K562 (cell line): ENCODE data around the gene KLF13. TPM values are rescaled to one million over a fixed set of nuclear protein-coding genes. Genes with fewer than 3 reads are reported as not detected.

Experiments used
- ATAC-seq: fragments of 200-7000 bp; cut with Tn5 transposase; 3 replicates; pipeline ENCODE4 v1.9.1; 2020; ENCODE audit warnings: moderate library complexity
- BruUV-seq: library from RNA; stranded (reverse); fragments of 400-500 nt; replicated peaks from 2 replicates; lab custom pipeline; 2021; lab: Mats Ljungman, UMichigan
- CTCF ChIA-PET: fragments of 300-600 bp; formaldehyde crosslinking; extraction: SDS; loops from one replicate; lab custom pipeline; 2021; ENCODE audit warnings: low intra/inter-chr PET ratio; lab: Yijun Ruan, JAX
- POLR2A ChIA-PET: fragments of 300-600, 350-650 bp; sonication (Branson Sonifier 250); formaldehyde crosslinking; extraction: SDS; loops from one replicate; lab custom pipeline; 2021; ENCODE audit warnings: antibody characterized with exemption, inconsistent platforms; lab: Yijun Ruan, JAX
- DNase-seq, 4 experiments: peaks; one replicate each; pipeline versions ENCODE4 v3.0.0 to v3.0.0-alpha.2; 2011 to 2018; ENCODE audit warnings: low spot score in 3 of 4, mixed read lengths in 3 of 4; ENCODE audit errors: extremely low read depth in 1 of 4
- FAIRE-seq: peaks from 2 replicates; lab custom pipeline; 2011; peaks lifted over from hg19 to GRCh38; lab: Jason Lieb, UNC
- H2AFZ ChIP-seq: 2 replicates; pipeline ENCODE4 v1.6.0; 2011; ENCODE audit warnings: low read depth, low read length, control low read depth, inconsistent platforms
- H3K27ac ChIP-seq: fragments of 200-600 bp; 3 replicates; pipeline ENCODE4 v1.8.0; 2011; ENCODE audit warnings: low read depth, mild to moderate bottlenecking, control low read depth, inconsistent platforms, low read length, moderate library complexity, mixed read lengths; ENCODE audit errors: extremely low read depth
- H3K27me3 ChIP-seq, 2 experiments: fragments of 300-600 bp in 1 of 2; 2 replicates in 1 of 2; 3 replicates in 1 of 2; pipeline versions ENCODE4 v1.6.0 to v1.8.0; 2011; ENCODE audit warnings: inconsistent platforms in 2 of 2, low read length in 2 of 2, mild to moderate bottlenecking in 1 of 2, mixed read lengths in 1 of 2, moderate library complexity in 1 of 2; ENCODE audit not compliant: control insufficient read depth in 2 of 2, insufficient read depth in 2 of 2
- H3K36me3 ChIP-seq: fragments of 300-600 bp; 3 replicates; pipeline ENCODE4 v1.8.0; 2011; ENCODE audit warnings: mild to moderate bottlenecking, low read length, inconsistent platforms; ENCODE audit not compliant: control insufficient read depth, insufficient read depth
- H3K4me1 ChIP-seq, 2 experiments: fragments of 200-600 bp in 1 of 2; replicated peaks in 1 of 2; 2 replicates in 1 of 2; 3 replicates in 1 of 2; pipeline versions ENCODE4 v1.5.1 to v1.8.0; 2011; ENCODE audit warnings: inconsistent platforms in 2 of 2, low read length in 2 of 2, mild to moderate bottlenecking in 1 of 2, mixed read lengths in 1 of 2, moderate library complexity in 1 of 2; ENCODE audit not compliant: control insufficient read depth in 2 of 2, insufficient read depth in 2 of 2
- H3K4me2 ChIP-seq: 2 replicates; pipeline ENCODE4 v1.6.1; 2011; ENCODE audit warnings: low read length, control low read depth, inconsistent platforms, mixed read lengths; ENCODE audit not compliant: insufficient read depth
- H3K4me3 ChIP-seq: fragments of 200-600 bp; sonication (generic), shearing (Covaris generic); 2 replicates; pipeline ENCODE4 v1.5.1; 2016; ENCODE audit warnings: control low read depth, inconsistent platforms
- H3K79me2 ChIP-seq: fragments of 200-600 bp; 3 replicates; pipeline ENCODE4 v1.8.0; 2011; ENCODE audit warnings: low read length, inconsistent platforms; ENCODE audit not compliant: control insufficient read depth, insufficient read depth
- H3K9ac ChIP-seq, 2 experiments: 2 replicates each; pipeline versions ENCODE4 v1.6.0 to v1.6.1; 2011; ENCODE audit warnings: low read depth in 2 of 2, low read length in 2 of 2, control low read depth in 1 of 2, inconsistent platforms in 1 of 2, mild to moderate bottlenecking in 1 of 2, mixed read lengths in 1 of 2; ENCODE audit not compliant: insufficient read depth in 1 of 2
- H3K9me1 ChIP-seq: one replicate; pipeline ENCODE4 v1.6.0; 2011; ENCODE audit warnings: inconsistent platforms, mild to moderate bottlenecking, low read length, moderate library complexity; ENCODE audit not compliant: control insufficient read depth, insufficient read depth
- H3K9me3 ChIP-seq: replicated peaks from 2 replicates; pipeline ENCODE4 v1.5.1; 2011; ENCODE audit warnings: low read depth, low read length, inconsistent platforms; ENCODE audit not compliant: control insufficient read depth, insufficient read depth
- H4K20me1 ChIP-seq: replicated peaks from 2 replicates; pipeline ENCODE4 v1.6.1; 2011; ENCODE audit warnings: low read length, inconsistent platforms, mixed read lengths; ENCODE audit not compliant: control insufficient read depth, insufficient read depth
- NR2C1 ChIP-seq, 2 experiments: fragments of 450-650 bp; IDR thresholded peaks; 2 replicates each; pipeline ENCODE4 v1.6.1; 2017; ENCODE audit warnings: mild to moderate bottlenecking in 2 of 2, antibody characterized with exemption in 1 of 2, inconsistent platforms in 1 of 2, missing compliant biosample characterization in 1 of 2, missing genetic modification characterization in 1 of 2
- ZNF589 ChIP-seq: fragments of 200-800 bp; sonication (Bioruptor generic); IDR thresholded peaks from 2 replicates; pipeline ENCODE4 v1.6.1; 2016; ENCODE audit warnings: low read depth, missing genetic modification characterization, missing compliant biosample characterization
- WGBS: fragments of 100-300 bp; shearing (Covaris generic); methylation state at CpG from one replicate; pipeline ENCODE4 v1.1.6; 2016; ENCODE audit warnings: low coverage, mixed read lengths; ENCODE audit not compliant: insufficient coverage; ENCODE audit errors: missing lambda C conversion rate; 5-methylcytosine and 5-hydroxymethylcytosine counted together
- in situ Hi-C: fragments of 300-500 bp; cut with MboI; formaldehyde crosslinking; loops from 4 replicates; pipeline ENCODE4 v1.15.0; 2018; ENCODE audit warnings: inconsistent platforms, mixed read lengths
- intact Hi-C: fragments of 100-400 bp; cut with micrococcal nuclease; formaldehyde crosslinking; loops from 2 replicates; pipeline ENCODE4 v1.14.2; 2022
- polyA plus RNA-seq, 8 experiments: library from polyadenylated mRNA; depleted of rRNA in 4 of 8; stranded (reverse) in 5 of 8; unstranded in 3 of 8; fragments of >200 nt; fragmentation: Nextera tagmentation in 2 of 8; fragmentation: Illumina TruSeq in 1 of 8; extraction: Ambion mirVana in 2 of 8; extraction: Trizol in 1 of 8; gene quantifications; 2 replicates each; pipeline versions ENCODE4 v1.2.1 to v1.2.3, GENCODE V29; 2011 to 2014; ENCODE audit warnings: inconsistent platforms in 1 of 8, missing spikeins in 1 of 8
- total RNA-seq, 7 experiments: library from RNA; depleted of rRNA in 6 of 7; stranded (reverse); fragments of >200 nt in 6 of 7; fragmentation: Illumina TruSeq in 2 of 7; extraction: Trizol in 2 of 7; gene quantifications; 2 replicates each; pipeline versions ENCODE4 v1.2.1 to v1.2.3, GENCODE V29; 2011 to 2021; ENCODE audit warnings: low replicate concordance in 1 of 7

Gene KLF13
- total and polyA plus RNA-seq, 9 of the 15 experiments (the other 6 are each of a cell fraction or from before 2014, with no cell fraction given): 1.8 to 10.5 (median 4.8) TPM

DNA sequence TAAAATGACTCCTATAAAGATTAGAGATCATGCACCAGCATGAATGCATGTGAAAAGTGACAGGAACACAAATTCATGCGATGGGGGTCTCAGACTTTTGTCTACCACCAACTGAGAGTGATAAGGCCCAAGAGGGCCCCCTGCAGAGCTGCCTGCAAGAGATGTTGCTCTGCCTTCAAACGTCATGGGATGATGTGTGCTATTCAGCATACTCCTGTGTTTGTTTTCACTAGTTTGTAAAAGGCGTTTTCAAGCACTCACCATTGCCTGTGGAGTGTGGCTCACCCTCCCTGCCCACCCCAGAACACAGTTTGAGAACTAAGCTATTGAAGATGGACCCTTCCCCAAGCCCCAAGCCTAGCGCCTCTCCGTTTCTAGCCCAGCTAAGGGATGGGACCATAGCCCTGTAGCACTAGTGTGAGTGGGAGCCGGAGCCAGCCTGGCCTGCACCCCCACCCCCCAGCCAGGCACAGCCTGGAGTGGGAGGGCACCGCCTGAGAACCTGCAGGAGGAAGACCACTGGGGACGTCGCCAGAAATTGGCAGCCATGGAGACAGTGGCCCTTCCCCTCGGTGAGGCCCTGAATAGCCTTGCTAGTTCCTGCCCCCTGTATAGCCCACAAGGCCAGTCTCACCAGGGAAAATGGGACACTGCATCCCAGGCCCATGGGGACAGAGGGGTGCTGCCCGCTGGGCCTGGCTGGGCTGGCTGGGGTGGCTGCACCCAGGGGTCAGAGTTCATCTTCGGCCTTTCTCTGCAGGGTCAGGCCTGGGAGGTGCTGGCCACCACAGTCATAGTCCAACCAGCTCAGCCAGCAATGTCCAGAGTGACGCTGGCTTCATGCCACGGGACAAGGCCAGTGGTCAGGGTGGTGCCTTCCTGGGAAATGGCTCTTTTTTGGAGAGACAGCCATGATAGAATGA is 22.6 kb upstream of the KLF13 start:
- Histone ChIP-seq H4K20me1 (no peaks in the 10 kb centered on the region; the same call in 1 of the 2 replicates), H2AFZ (no peak overlapping the region; the same call in 1 of the 2 replicates), H3K4me3 (no peak overlapping the region), H3K4me2 (no peak overlapping the region), H3K9me1 (no peaks in the 10 kb centered on the region), H3K36me3 (no peaks in the 10 kb centered on the region), H3K4me1 (peaks cover 3 to 41% of the 10 kb centered on the region in 2 experiments; a peak in 4 of 5 replicates), H3K27ac (no peak overlapping the region), H3K9me3 (no peaks in the 10 kb centered on the region), H3K79me2 (no peaks in the 10 kb centered on the region), H3K27me3 (peaks cover 12 to 42% of the 10 kb centered on the region in 2 experiments), H3K9ac (no peak overlapping the region)
- FAIRE-seq: peak; percentile 40
- 19% methylated on average over 11 of the region's 14 CpGs for WGBS
- ATAC-seq: no peak
- no peak for DNase-seq
- in situ Hi-C loops (no loop called here), intact Hi-C loops (no loop called here)
- no peak for TF ChIP-seq ZNF589 (CRISPR knock-in tag)
- TF ChIP-seq NR2C1 (IDR thresholded peaks at IDR 0.05): no peak
- 0 out of 2 replicates have a peak, but pooled peaks have one; percentile 16 for TF ChIP-seq NR2C1 (tag; IDR thresholded peaks at IDR 0.05)
- ChIA-PET POLR2A (interaction anchor here (0.7 kb wide), 1 partner anchor 91 kb away, joined by 4 read pairs; no protein-coding TSS in a partner anchor), CTCF (no interaction called here)
- no TSS peak for BruUV-seq
